Duodenal mucosa (tissue), 2 donors: ENCODE data around the gene ANKHD1.
"Not testable (repeated sequence)": the region's sequence is repeated elsewhere in the genome, so short reads cannot be mapped to it uniquely, and the experiment has no call there.

Experiments used
- H3K27ac ChIP-seq: one replicate; pipeline ENCODE4 v1.7.0; 2013; ENCODE audit warnings: low read depth, low read length
- H3K27me3 ChIP-seq, 2 donors: one replicate each; pipeline ENCODE4 v1.7.0; 2013; ENCODE audit warnings: low read length in 2 of 2, control low read depth in 1 of 2; ENCODE audit not compliant: insufficient read depth in 2 of 2, control insufficient read depth in 1 of 2
- H3K36me3 ChIP-seq, 2 donors: one replicate each; pipeline ENCODE4 v1.7.0; 2013; ENCODE audit warnings: low read length in 2 of 2, control low read depth in 1 of 2; ENCODE audit not compliant: insufficient read depth in 2 of 2, control insufficient read depth in 1 of 2
- H3K4me1 ChIP-seq, 2 donors: one replicate each; pipeline ENCODE4 v1.7.0; 2013; ENCODE audit warnings: low read length in 2 of 2, control low read depth in 1 of 2; ENCODE audit not compliant: insufficient read depth in 2 of 2, control insufficient read depth in 1 of 2
- H3K4me3 ChIP-seq, 2 donors: one replicate each; pipeline ENCODE4 v1.7.0; 2013; ENCODE audit warnings: low read length in 2 of 2, low read depth in 1 of 2
- H3K9ac ChIP-seq, 2 donors: one replicate each; pipeline ENCODE4 v1.7.0; 2013; ENCODE audit warnings: low read length in 2 of 2, low read depth in 1 of 2
- H3K9me3 ChIP-seq, 2 donors: one replicate each; pipeline ENCODE4 v1.7.0; 2013; ENCODE audit warnings: low read length in 2 of 2, control low read depth in 1 of 2; ENCODE audit not compliant: control insufficient read depth in 1 of 2

The ANKHD1 gene

DNA sequence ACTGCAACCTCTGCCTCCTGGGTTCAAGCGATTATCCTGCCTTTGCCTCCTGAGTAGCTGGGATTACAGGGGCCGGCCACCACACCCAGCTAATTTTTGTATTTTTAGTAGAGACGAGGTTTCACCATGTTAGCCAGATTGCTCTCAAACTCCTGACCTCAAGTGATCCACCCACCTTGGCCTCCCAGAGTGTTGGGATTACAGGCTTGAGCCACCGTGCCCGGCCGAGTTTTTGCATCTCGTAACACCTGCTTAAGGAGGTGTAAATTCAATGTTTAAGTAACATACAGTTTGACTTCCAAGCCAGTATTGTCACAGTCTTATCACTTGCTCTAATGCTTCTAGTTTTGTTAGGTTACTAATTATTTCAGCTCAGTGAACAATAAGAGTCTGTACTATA, 19.7 kb downstream of the ANKHD1 start:
- H3K9ac ChIP-seq, H3K9me3 ChIP-seq, H3K4me1 ChIP-seq, H3K27ac ChIP-seq, H3K4me3 ChIP-seq, H3K27me3 ChIP-seq, H3K36me3 ChIP-seq: not testable (repeated sequence)

DNA sequence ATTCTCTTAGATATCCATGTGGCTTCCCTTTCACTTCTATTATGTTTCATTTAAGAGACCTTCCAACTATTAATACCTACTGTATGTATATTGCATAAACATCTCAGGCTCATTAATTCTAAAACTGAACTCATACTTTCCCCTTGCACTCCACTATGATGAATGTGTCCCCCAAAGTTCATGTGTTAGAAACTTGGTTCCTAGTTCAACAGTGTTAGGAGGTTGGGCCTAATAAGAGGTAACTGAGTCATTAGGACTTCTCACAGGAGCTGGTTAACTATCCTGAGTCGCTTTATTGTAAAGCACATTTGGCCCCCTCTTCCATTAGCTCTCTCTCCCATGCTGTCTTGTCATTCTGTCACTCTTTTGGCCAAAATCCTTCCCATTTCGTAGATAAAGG, 22.0 kb downstream of the ANKHD1 start:
- H3K27ac ChIP-seq: no peak overlapping the region
- H3K9ac ChIP-seq: no peak overlapping the region
- no peak overlapping the region for H3K4me3 ChIP-seq
- H3K27me3 ChIP-seq: no peaks in the 10 kb centered on the region
- H3K9me3 ChIP-seq: no peaks in the 10 kb centered on the region
- H3K4me1 ChIP-seq: no peaks in the 10 kb centered on the region
- peaks cover 0 to 2% of the 10 kb centered on the region in 2 donors for H3K36me3 ChIP-seq

DNA sequence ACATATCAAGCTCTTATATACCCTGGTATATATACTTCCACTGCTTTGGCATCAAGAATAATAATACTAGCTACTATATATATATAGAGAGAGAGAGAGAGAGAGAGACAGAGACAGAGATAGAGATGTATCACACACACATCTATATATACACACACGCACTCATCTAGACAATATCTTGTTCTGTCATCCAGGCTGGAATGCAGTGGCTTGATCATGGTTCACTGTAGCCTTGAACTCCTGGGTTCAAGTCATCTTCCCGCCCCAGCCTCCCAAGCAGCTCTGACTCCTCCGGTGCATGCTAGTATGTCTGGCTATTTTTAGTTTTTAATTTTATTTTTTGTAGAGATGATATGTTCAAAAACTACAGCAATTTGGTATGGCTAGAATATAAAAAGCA, 22.5 kb downstream of the ANKHD1 start:
- Histone ChIP-seq H3K36me3 (peaks cover 0 to 2% of the 10 kb centered on the region in 2 donors), H3K4me3 (no peak overlapping the region), H3K4me1 (no peaks in the 10 kb centered on the region), H3K27me3 (no peaks in the 10 kb centered on the region), H3K9me3 (no peaks in the 10 kb centered on the region), H3K27ac (no peak overlapping the region), H3K9ac (no peak overlapping the region)

DNA sequence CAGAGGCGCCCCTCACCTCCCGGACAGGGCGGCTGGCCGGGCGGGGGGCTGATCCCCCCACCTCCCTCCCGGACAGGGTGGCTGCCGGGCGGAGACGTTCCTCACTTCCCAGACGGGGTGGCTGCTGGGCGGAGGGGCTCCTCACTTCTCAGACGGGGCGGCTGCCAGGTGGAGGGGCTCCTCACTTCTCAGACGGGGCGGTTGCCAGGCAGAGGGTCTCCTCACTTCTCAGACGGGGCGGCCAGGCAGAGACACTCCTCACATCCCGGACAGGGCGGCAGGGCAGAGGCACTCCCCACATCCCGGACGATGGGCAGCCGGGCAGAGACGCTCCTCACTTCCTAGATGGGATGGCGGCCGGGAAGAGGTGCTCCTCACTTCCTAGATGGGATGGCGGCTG, 26.1 kb downstream of the ANKHD1 start:
- H3K27ac ChIP-seq, H3K4me3 ChIP-seq, H3K36me3 ChIP-seq, H3K9ac ChIP-seq, H3K27me3 ChIP-seq, H3K4me1 ChIP-seq, H3K9me3 ChIP-seq: not testable (repeated sequence)

DNA sequence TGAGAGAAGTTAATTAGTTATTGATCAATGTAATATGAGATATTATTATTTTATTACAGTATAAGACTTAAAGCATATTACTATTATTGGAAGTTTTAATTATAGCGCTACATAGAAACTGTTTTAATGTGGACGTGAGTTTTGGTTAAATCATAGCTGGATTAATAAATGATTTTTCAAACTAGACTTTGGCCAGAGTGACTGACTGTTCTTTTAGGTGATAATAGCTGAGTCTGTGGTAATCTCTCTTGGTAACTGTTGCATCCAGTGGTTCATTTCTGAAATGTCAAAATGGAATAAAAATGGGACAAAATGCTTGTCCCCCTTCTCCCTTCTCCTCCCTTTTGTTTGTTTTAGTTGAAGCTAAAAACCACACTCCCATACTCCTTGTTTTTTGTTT, 28.1 kb downstream of the ANKHD1 start:
- peaks cover 0 to 2% of the 10 kb centered on the region in 2 donors for H3K36me3 ChIP-seq
- H3K27me3 ChIP-seq: no peaks in the 10 kb centered on the region
- no peak overlapping the region for H3K27ac ChIP-seq
- H3K4me1 ChIP-seq: no peaks in the 10 kb centered on the region
- H3K9me3 ChIP-seq: no peaks in the 10 kb centered on the region
- H3K9ac ChIP-seq: no peak overlapping the region
- H3K4me3 ChIP-seq: no peak overlapping the region

DNA sequence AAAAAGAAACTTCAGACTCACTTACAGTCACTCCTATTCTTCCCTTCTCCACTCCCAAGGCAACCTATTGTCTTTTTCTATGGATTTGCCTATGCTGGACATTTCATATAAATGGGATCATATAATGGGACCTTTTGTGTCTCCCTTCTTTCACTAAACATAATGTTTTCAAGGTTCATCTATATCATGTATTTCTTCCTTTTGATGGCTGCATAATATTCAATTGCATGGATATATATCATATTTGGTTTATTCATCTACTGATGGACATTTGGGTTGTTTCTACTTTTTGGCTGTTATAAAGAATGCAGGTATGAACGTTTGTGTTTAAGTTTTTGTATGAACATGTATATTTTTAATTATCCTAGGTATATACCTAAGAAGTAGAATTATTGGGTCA, 30.6 kb downstream of the ANKHD1 start:
- Histone ChIP-seq H3K9me3 (no peaks in the 10 kb centered on the region), H3K4me3 (no peak overlapping the region), H3K36me3 (peaks cover 0 to 16% of the 10 kb centered on the region in 2 donors), H3K9ac (no peak overlapping the region), H3K4me1 (no peaks in the 10 kb centered on the region), H3K27ac (no peak overlapping the region), H3K27me3 (no peaks in the 10 kb centered on the region)

DNA sequence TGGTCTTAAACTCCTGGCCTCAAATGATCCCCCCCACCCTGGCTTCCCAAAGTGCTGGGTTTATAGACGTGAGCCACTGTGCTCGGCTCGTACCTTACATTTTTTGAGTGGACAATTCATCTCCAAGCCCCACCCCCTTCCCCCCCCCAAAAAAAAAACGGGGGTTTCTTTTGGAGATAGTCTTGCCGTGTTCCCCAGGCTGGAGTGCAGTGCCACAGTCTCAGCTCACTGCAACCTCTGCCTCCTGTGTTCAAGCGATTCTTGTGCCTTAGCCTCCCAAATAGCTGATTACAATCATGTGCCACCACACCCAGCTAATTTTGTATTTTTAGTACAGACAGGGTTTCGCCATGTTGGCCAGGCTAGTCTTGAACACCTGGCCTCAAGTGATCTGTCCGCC, 31.3 kb downstream of the ANKHD1 start:
- no peaks in the 10 kb centered on the region for H3K27me3 ChIP-seq
- H3K4me1 ChIP-seq: no peaks in the 10 kb centered on the region
- no peak overlapping the region for H3K27ac ChIP-seq
- H3K9ac ChIP-seq: no peak overlapping the region
- no peak overlapping the region for H3K4me3 ChIP-seq
- H3K9me3 ChIP-seq: no peaks in the 10 kb centered on the region
- H3K36me3 ChIP-seq: peaks cover 0 to 20% of the 10 kb centered on the region in 2 donors

DNA sequence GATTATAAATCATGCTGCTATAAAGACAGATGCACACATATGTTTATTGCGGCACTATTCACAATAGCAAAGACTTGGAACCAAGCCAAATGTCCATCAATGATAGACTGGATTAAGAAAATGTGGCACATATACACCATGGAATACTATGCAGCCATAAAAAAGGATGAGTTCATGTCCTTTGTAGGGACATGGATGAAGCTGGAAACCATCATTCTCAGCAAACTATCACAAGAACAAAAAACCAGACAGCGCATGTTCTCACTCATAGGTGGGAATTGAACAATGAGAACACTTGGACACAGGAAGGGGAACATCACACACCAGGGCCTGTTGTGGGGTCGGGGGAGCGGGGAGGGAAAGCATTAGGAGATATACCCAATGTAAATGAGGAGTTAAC, 55.7 kb downstream of the ANKHD1 start:
- not testable (repeated sequence) for H3K27ac ChIP-seq, H3K27me3 ChIP-seq, H3K4me1 ChIP-seq, H3K9me3 ChIP-seq, H3K9ac ChIP-seq, H3K4me3 ChIP-seq
- H3K36me3 ChIP-seq: peaks cover 9 to 20% of the 10 kb centered on the region in 2 donors

DNA sequence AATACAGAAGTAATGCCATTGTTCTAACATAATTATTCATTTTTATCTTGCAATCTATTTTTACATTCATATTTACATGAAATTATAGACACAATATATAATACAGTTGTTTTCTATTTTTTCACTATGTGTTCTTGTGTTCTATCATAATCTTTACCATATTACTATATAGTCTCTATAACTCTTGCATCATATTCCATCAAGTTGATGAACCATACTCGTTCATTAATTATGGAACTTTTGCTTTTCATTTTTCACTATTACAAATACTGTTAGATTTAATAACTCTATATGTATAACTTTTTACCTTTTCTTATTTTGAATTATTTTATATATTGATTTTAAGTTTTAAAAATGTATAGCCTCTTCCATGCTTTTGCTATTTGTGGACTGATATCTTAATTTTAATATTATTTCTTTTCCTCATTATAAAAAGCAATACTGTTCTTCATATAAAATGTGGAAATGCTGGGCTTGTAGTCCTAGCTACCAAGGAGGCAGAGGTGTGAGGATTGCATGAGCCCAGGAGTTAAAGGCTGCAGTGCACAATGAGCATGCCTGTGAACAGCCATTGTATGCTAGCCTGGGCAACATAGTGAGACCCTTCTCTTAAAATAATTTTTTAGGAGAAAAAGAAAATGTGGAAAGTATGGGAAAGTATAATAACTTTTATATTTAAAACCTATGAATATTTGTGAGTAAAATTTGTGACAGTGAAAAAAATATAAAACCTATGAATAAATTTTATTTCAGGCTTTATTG, 65.5 kb downstream of the ANKHD1 start:
- H3K27me3 ChIP-seq: no peaks in the 10 kb centered on the region
- peaks cover 0 to 3% of the 10 kb centered on the region in 2 donors for H3K4me1 ChIP-seq
- H3K4me3 ChIP-seq: no peak overlapping the region
- H3K36me3 ChIP-seq: peaks cover 9 to 32% of the 10 kb centered on the region in 2 donors
- H3K9me3 ChIP-seq: no peaks in the 10 kb centered on the region
- no peak overlapping the region for H3K27ac ChIP-seq
- no peak overlapping the region for H3K9ac ChIP-seq

DNA sequence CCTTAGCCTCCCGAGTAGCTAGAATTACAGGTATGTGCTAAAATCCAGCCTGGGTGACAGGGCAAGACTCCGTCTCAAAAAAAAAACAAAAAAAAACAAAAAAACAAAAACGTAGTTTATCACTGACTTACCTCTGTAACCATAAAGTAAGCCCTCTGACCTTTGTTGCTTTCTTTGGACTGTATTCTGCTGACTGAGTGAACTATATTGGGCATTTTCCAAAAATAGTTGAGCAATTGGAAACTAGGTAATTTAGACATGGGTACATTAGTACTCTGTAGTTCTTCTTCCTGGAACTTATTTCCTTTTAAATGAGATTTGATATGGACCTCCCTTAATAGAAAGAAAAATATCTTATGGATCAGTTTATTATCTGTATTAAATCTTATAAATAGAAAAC, 66.6 kb downstream of the ANKHD1 start:
- H3K9ac ChIP-seq: no peak overlapping the region
- H3K4me3 ChIP-seq: no peak overlapping the region
- no peaks in the 10 kb centered on the region for H3K9me3 ChIP-seq
- H3K4me1 ChIP-seq: peaks cover 0 to 3% of the 10 kb centered on the region in 2 donors
- H3K27me3 ChIP-seq: no peaks in the 10 kb centered on the region
- H3K27ac ChIP-seq: no peak overlapping the region
- H3K36me3 ChIP-seq: peaks cover 10 to 33% of the 10 kb centered on the region in 2 donors
